GM12878 (cell line): ENCODE data around the gene TELO2. TPM values are rescaled to one million over a fixed set of nuclear protein-coding genes. Genes with fewer than 3 reads are reported as not detected.

Experiments
- ATAC-seq: fragments of 200-7000 bp; cut with Tn5 transposase; 3 replicates; pipeline ENCODE4 v1.9.1; 2020; ENCODE audit warnings: mild to moderate bottlenecking, moderate library complexity
- BruUV-seq: library from RNA; stranded (reverse); fragments of 400-500 nt; replicated peaks from 2 replicates; lab custom pipeline; 2021; lab: Mats Ljungman, UMichigan
- CTCF ChIA-PET: fragments of 300-600 bp; sonication (Branson Sonifier 250); formaldehyde crosslinking; extraction: SDS; loops from one replicate; lab custom pipeline; 2021; ENCODE audit warnings: inconsistent platforms; lab: Yijun Ruan, JAX
- POLR2A ChIA-PET: fragments of 350-600 bp; formaldehyde crosslinking; extraction: SDS; loops from one replicate; lab custom pipeline; 2021; ENCODE audit warnings: inconsistent platforms; lab: Charles Lee
- RAD21 ChIA-PET: fragments of 300-600 bp; sonication (Branson Sonifier 250); formaldehyde crosslinking; loops from one replicate; lab custom pipeline; 2023; ENCODE audit warnings: antibody characterized with exemption; ENCODE audit not compliant: unreplicated experiment; lab: Charles Lee
- SMC1A ChIA-PET: fragments of 300-600 bp; sonication (Branson Sonifier 250); formaldehyde crosslinking; loops from one replicate; lab custom pipeline; 2023; ENCODE audit not compliant: unreplicated experiment, uncharacterized antibody; lab: Charles Lee
- DNase-seq: peaks from one replicate; pipeline ENCODE4 v3.0.0-alpha.2; 2011; ENCODE audit warnings: low read depth, low spot score
- FAIRE-seq: peaks from 3 replicates; lab custom pipeline; 2011; peaks lifted over from hg19 to GRCh38; lab: Jason Lieb, UNC
- H2AFZ ChIP-seq: 2 replicates; pipeline ENCODE4 v1.6.0; 2011; ENCODE audit warnings: low read depth, low read length, control low read depth; ENCODE audit not compliant: control insufficient read depth
- H3K27ac ChIP-seq: 2 replicates; pipeline ENCODE4 v1.5.1; 2011; ENCODE audit warnings: control low read depth; ENCODE audit not compliant: control insufficient read depth, insufficient read depth
- H3K27me3 ChIP-seq, 2 experiments: replicated peaks in 1 of 2; 2 replicates each; pipeline versions ENCODE4 v1.6.0 to v1.6.1; 2011; ENCODE audit warnings: low read length in 1 of 2; ENCODE audit not compliant: control insufficient read depth in 2 of 2, insufficient read depth in 2 of 2
- H3K36me3 ChIP-seq, 2 experiments: 2 replicates each; pipeline ENCODE4 v1.5.1; 2011; ENCODE audit warnings: low read length in 1 of 2; ENCODE audit not compliant: control insufficient read depth in 2 of 2, insufficient read depth in 2 of 2
- H3K4me1 ChIP-seq: 2 replicates; pipeline ENCODE4 v1.6.1; 2011; ENCODE audit warnings: mild to moderate bottlenecking, low read length, moderate library complexity, mixed read lengths; ENCODE audit not compliant: control insufficient read depth, insufficient read depth
- H3K4me2 ChIP-seq: 2 replicates; pipeline ENCODE4 v1.6.0; 2011; ENCODE audit warnings: control low read depth; ENCODE audit not compliant: control insufficient read depth, insufficient read depth
- H3K4me3 ChIP-seq: fragments of 200-600 bp; sonication (generic); 2 replicates; pipeline ENCODE4 v1.5.1; 2016
- H3K79me2 ChIP-seq: 2 replicates; pipeline ENCODE4 v1.6.0; 2011; ENCODE audit warnings: low read length; ENCODE audit not compliant: control insufficient read depth, insufficient read depth
- H3K9ac ChIP-seq: 2 replicates; pipeline ENCODE4 v1.8.0; 2011; ENCODE audit warnings: low read length, control low read depth, mixed read lengths; ENCODE audit not compliant: control insufficient read depth, insufficient read depth
- H3K9me3 ChIP-seq: replicated peaks from 3 replicates; pipeline ENCODE4 v1.5.1; 2011; ENCODE audit warnings: mild to moderate bottlenecking, low read length; ENCODE audit not compliant: control insufficient read depth, insufficient read depth
- H4K20me1 ChIP-seq: 2 replicates; pipeline ENCODE4 v1.6.0; 2011; ENCODE audit not compliant: control insufficient read depth, insufficient read depth
- CREB1 ChIP-seq: IDR thresholded peaks from 2 replicates; pipeline ENCODE4 v1.6.1; 2012; ENCODE audit warnings: low read depth, mild to moderate bottlenecking, inconsistent platforms
- CREM ChIP-seq: IDR thresholded peaks from 2 replicates; pipeline ENCODE4 v1.6.1; 2014; ENCODE audit warnings: antibody characterized with exemption, low read depth
- E2F4 ChIP-seq: IDR thresholded peaks from 2 replicates; pipeline ENCODE4 v1.6.1; 2012; ENCODE audit warnings: low read depth, low read length, improper control_type of control experiment
- EGR1 ChIP-seq, 2 experiments: IDR thresholded peaks; 1 replicate in 1 of 2; 2 replicates in 1 of 2; pipeline ENCODE4 v1.6.1; 2011 to 2012; ENCODE audit warnings: low read depth in 2 of 2, low read length in 2 of 2, borderline replicate concordance in 1 of 2, mild to moderate bottlenecking in 1 of 2, moderate library complexity in 1 of 2
- HDGF ChIP-seq: fragments of 450-650 bp; IDR thresholded peaks from 2 replicates; pipeline ENCODE4 v1.6.1; 2016; ENCODE audit warnings: antibody characterized with exemption
- IKZF1 ChIP-seq: fragments of 450-650 bp; conservative IDR thresholded peaks from 2 replicates; pipeline ENCODE4 v1.6.1; 2017; ENCODE audit warnings: antibody characterized with exemption, mild to moderate bottlenecking
- KAT2A ChIP-seq: conservative IDR thresholded peaks from 2 replicates; pipeline ENCODE4 v1.6.1; 2011; ENCODE audit warnings: low read depth, low read length; ENCODE audit not compliant: control insufficient read depth
- MXI1 ChIP-seq: fragments of 150-350 bp; IDR thresholded peaks from 2 replicates; pipeline ENCODE4 v1.6.1; 2011; ENCODE audit warnings: low read depth, mild to moderate bottlenecking, inconsistent platforms, low read length, improper control_type of control experiment
- NFYB ChIP-seq: IDR thresholded peaks from 2 replicates; pipeline ENCODE4 v1.6.1; 2011; ENCODE audit warnings: low read depth, mild to moderate bottlenecking, low read length, improper control_type of control experiment, moderate library complexity; ENCODE audit not compliant: insufficient read depth
- RELA ChIP-seq: fragments of 450-650 bp; IDR thresholded peaks from 2 replicates; pipeline ENCODE4 v1.8.0; 2014; ENCODE audit warnings: borderline replicate concordance; ENCODE audit not compliant: partially characterized antibody
- SKIL ChIP-seq: fragments of 450-650 bp; IDR thresholded peaks from 2 replicates; pipeline ENCODE4 v1.6.1; 2017; ENCODE audit warnings: mild to moderate bottlenecking, low read depth, inconsistent platforms; ENCODE audit not compliant: poor library complexity, severe bottlenecking
- SMARCA5 ChIP-seq: fragments of 450-650 bp; IDR thresholded peaks from 2 replicates; pipeline ENCODE4 v1.6.1; 2017; ENCODE audit warnings: mild to moderate bottlenecking
- WRNIP1 ChIP-seq: IDR thresholded peaks from 2 replicates; pipeline ENCODE4 v1.6.1; 2011; ENCODE audit warnings: low read depth, low read length, improper control_type of control experiment, borderline replicate concordance
- ZBTB11 ChIP-seq: fragments of 450-650 bp; formaldehyde crosslinking; IDR thresholded peaks from 2 replicates; pipeline ENCODE4 v1.5.0; 2022; ENCODE audit warnings: mild to moderate bottlenecking, missing genetic modification characterization
- ZNF622 ChIP-seq: fragments of 450-650 bp; IDR thresholded peaks from 2 replicates; pipeline ENCODE4 v1.6.1; 2017; ENCODE audit warnings: mild to moderate bottlenecking, inconsistent platforms
- WGBS: methylation state at CpG from one replicate; pipeline ENCODE4 v1.1.6; 2016; ENCODE audit warnings: low lambda C conversion rate; ENCODE audit not compliant: insufficient replicate concordance, insufficient coverage; ENCODE audit errors: missing lambda C conversion rate; 5-methylcytosine and 5-hydroxymethylcytosine counted together
- in situ Hi-C: fragments of 300-500 bp; cut with MboI; formaldehyde crosslinking; loops from 9 replicates; pipeline ENCODE4 v1.14.3; 2018; ENCODE audit warnings: mixed read lengths
- intact Hi-C: fragments of 100-400 bp; cut with micrococcal nuclease; formaldehyde crosslinking; loops from one replicate; pipeline ENCODE4 v1.14.2; 2022; ENCODE audit not compliant: unreplicated experiment
- polyA plus RNA-seq, 11 experiments: library from polyadenylated mRNA; depleted of rRNA in 4 of 11; unstranded in 6 of 11; stranded (reverse) in 5 of 11; fragments of >200 nt; fragmentation: Nextera tagmentation in 4 of 11; fragmentation: Illumina TruSeq in 1 of 11; extraction: Ambion mirVana in 4 of 11; extraction: Trizol in 1 of 11; gene quantifications; 1 replicate in 1 of 11; 2 replicates in 10 of 11; pipeline versions ENCODE4 v1.2.1 to v1.2.3, GENCODE V29; 2011 to 2016; ENCODE audit warnings: inconsistent platforms in 2 of 11, missing spikeins in 2 of 11, low read depth in 1 of 11
- total RNA-seq, 4 experiments: library from RNA; depleted of rRNA in 3 of 4; stranded (reverse); fragments of >200 nt in 3 of 4; fragmentation: Illumina TruSeq in 1 of 4; extraction: Trizol in 1 of 4; gene quantifications; 2 replicates each; pipeline versions ENCODE4 v1.2.1 to v1.2.3, GENCODE V29; 2013 to 2021

Gene TELO2
- total and polyA plus RNA-seq, 10 of the 15 experiments (the other 5 are each of a cell fraction or from before 2014, with no cell fraction given), result 0.55 to 72.8 (median 18.6) TPM

- 77% methylated on average over 27 of the region's 28 CpGs for WGBS
- CTCF ChIA-PET, result no interaction called here
- no peak overlapping the region for H3K9ac ChIP-seq
Measured at GRCh38 chr16:1481906-1482835, 11.0 kb upstream of the TELO2 start.

More at GRCh38 chr16:1481906-1482835, 11.0 kb upstream of the TELO2 start:
- DNase-seq, result no peak
- Histone ChIP-seq H3K27ac (no peak overlapping the region), H3K9me3 (no peaks in the 10 kb centered on the region), H3K4me3 (no peak overlapping the region), H3K27me3 (no peaks in the 10 kb centered on the region; a peak in 1 of 4 replicates), H2AFZ (no peak overlapping the region; the same call in 1 of the 2 replicates), H3K36me3 (no peaks in the 10 kb centered on the region)
- in situ Hi-C loops, result no loop called here
- SMC1A ChIA-PET, result interaction anchor here (1.4 kb wide), 1 partner anchor 10 kb away, joined by 4 read pairs; no protein-coding TSS in a partner anchor
- FAIRE-seq, result no peak
- POLR2A ChIA-PET, result interaction anchor here (0.6 to 1.2 kb wide), 3 partner anchors 10 to 1447 kb away, joined by 4 read pairs; no protein-coding TSS in a partner anchor
- RAD21 ChIA-PET, result no interaction called here
- peak; percentile 67 for ATAC-seq
- TF ChIP-seq HDGF (no peak), CREB1 (no peak), IKZF1 (no peak), NFYB (no peak), WRNIP1 (no peak), ZBTB11 (CRISPR knock-in tag) (no peak), MXI1 (no peak), SKIL (no peak), E2F4 (no peak), CREM (no peak), ZNF622 (no peak), KAT2A (no peak), EGR1 (IDR thresholded peaks at IDR 0.05; ENCODE audit: borderline replicate concordance in 1 of 2, low read depth in 2 of 2, low read length in 2 of 2) (no peak), RELA (no peak), SMARCA5 (no peak)
- TF ChIP-seq, all 136 proteins: peak for 0
- Histone ChIP-seq H3K79me2 (no peaks in the 10 kb centered on the region), H3K4me1 (peaks cover 8% of the 10 kb centered on the region), H3K4me2 (no peak overlapping the region), H4K20me1 (no peaks in the 10 kb centered on the region)
- intact Hi-C loops, result no loop called here
- no TSS peak for BruUV-seq
